ENCODE data around the gene ABCA7. TPM values are rescaled to one million over a fixed set of nuclear protein-coding genes. Genes with fewer than 3 reads are reported as not detected.

The ABCA7 gene
- total and polyA plus RNA-seq, 2 of the 13 experiments (the other 11 are each of a cell fraction or from before 2014, with no cell fraction given): 4.4 to 32.4 TPM

DNA sequence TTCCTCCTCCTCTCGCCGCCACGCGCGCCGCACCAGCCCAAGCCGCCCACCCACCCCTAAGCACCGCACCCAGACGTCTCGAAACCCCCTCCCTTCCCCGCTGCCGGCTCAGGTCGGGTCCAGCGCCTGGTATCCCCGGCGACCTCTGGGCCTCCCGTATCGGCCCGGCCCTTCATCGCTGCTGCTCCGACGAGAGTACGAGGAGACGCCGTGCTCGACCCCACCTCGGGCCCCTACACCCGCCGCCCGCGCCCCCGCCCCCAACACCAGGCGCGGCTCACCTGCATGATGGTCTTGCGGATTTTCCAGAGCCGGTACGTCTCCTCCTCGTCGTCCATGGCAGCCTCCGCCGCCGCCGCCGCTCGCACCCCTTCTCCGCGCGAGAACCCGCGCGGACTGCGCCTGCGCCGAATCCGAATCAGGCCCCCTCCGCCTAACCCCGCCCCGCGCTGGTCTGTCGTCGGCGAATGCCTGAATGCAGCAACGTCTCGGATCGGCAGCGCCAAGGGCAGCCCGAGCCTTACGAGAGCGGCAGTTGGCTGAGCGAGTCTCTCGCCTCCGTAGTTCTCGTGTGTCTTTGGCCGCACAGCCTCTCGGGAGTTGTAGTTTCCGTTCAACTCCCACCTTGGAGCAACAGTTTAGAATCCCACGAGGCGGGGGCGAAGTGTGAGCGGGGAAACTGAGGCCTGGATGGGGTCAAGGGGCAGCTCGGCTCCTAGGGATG is 55.2 kb downstream of the ABCA7 start, which contains the start of gene POLR2E (continued):
- TF ChIP-seq ZNF800 (CRISPR knock-in tag; IDR thresholded peaks at IDR 0.05): no peak; the same call in 1 of the 2 replicates
- TF ChIP-seq RFX3 (CRISPR knock-in tag; IDR thresholded peaks at IDR 0.05): no peak
- no peak for TF ChIP-seq BRCA1 (CRISPR knock-in tag; IDR thresholded peaks at IDR 0.05)
- TF ChIP-seq RFXAP (CRISPR knock-in tag; IDR thresholded peaks at IDR 0.05; ENCODE audit: borderline replicate concordance): 0 out of 2 replicates have a peak, but pooled peaks have one; percentile 64
- TF ChIP-seq KDM1A (CRISPR knock-in tag; IDR thresholded peaks at IDR 0.05): no peak
- no peak for TF ChIP-seq ZNF737 (CRISPR knock-in tag; IDR thresholded peaks at IDR 0.05; ENCODE audit: borderline replicate concordance)
- no peak for TF ChIP-seq HOXA9 (CRISPR knock-in tag; IDR thresholded peaks at IDR 0.05; ENCODE audit: borderline replicate concordance)
- no peak for TF ChIP-seq ZNF589 (CRISPR knock-in tag; conservative IDR thresholded peaks at IDR 0.05)
- no peak for TF ChIP-seq LCORL (IDR thresholded peaks at IDR 0.05)
- TF ChIP-seq LCORL (CRISPR knock-in tag; IDR thresholded peaks at IDR 0.05): peak; percentile 54; the same call in 1 of the 2 replicates
- peak; percentile 86 for TF ChIP-seq DRAP1 (CRISPR knock-in tag; IDR thresholded peaks at IDR 0.05)
- TF ChIP-seq MIER2 (CRISPR knock-in tag; IDR thresholded peaks at IDR 0.05): no peak
- no peak for TF ChIP-seq TP53 (CRISPR knock-in tag; conservative IDR thresholded peaks at IDR 0.05)
- no peak; the same call in 1 of the 2 replicates for TF ChIP-seq BCL6 (CRISPR knock-in tag; IDR thresholded peaks at IDR 0.05)
- TF ChIP-seq SAP130 (CRISPR knock-in tag; IDR thresholded peaks at IDR 0.05; ENCODE audit: low read depth): peak; percentile 81
- no peak for TF ChIP-seq ZNF317 (CRISPR knock-in tag; IDR thresholded peaks at IDR 0.05)
- TF ChIP-seq SMAD1 (CRISPR knock-in tag; IDR thresholded peaks at IDR 0.05; ENCODE audit: borderline replicate concordance, low read depth): no peak
- TF ChIP-seq, protein P1, sequence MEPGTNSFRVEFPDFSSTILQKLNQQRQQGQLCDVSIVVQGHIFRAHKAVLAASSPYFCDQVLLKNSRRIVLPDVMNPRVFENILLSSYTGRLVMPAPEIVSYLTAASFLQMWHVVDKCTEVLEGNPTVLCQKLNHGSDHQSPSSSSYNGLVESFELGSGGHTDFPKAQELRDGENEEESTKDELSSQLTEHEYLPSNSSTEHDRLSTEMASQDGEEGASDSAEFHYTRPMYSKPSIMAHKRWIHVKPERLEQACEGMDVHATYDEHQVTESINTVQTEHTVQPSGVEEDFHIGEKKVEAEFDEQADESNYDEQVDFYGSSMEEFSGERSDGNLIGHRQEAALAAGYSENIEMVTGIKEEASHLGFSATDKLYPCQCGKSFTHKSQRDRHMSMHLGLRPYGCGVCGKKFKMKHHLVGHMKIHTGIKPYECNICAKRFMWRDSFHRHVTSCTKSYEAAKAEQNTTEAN (CRISPR knock-in tag; conservative IDR thresholded peaks at IDR 0.05): no peak
- no peak for TF ChIP-seq KIAA2018 (CRISPR knock-in tag; IDR thresholded peaks at IDR 0.05; ENCODE audit: borderline replicate concordance)

Data from HepG2 (cell line).